Measurements from ENCODE around the gene ZNF821. TPM values are rescaled to one million over a fixed set of nuclear protein-coding genes. Genes with fewer than 3 reads are reported as not detected.

ZNF821 gene
- 10 to 100 TPM in 2 of 4 donors, 1 to 10 TPM in 2; 7.4 to 17.6 (median 12.1) TPM for total RNA-seq

GRCh38 chr16:71883849-71884638 lies at the start of gene ZNF821:
Gene ZNF821, minus strand, starts transcription at chr16:71884182. Its CDS starts 4,236 bp downstream, at chr16:71879946.
- no peaks in the 10 kb centered on the region for H3K27me3 ChIP-seq
- H3K27ac ChIP-seq, result peak within 1 kb of the TSS; percentile 90
- under 1% methylated on average over 25 of the region's 85 CpGs for WGBS
- no peak for TF ChIP-seq EP300 (IDR thresholded peaks at IDR 0.05)
- no peak for TF ChIP-seq POLR2AphosphoS5 (IDR thresholded peaks at IDR 0.05)
- TF ChIP-seq, protein P1, sequence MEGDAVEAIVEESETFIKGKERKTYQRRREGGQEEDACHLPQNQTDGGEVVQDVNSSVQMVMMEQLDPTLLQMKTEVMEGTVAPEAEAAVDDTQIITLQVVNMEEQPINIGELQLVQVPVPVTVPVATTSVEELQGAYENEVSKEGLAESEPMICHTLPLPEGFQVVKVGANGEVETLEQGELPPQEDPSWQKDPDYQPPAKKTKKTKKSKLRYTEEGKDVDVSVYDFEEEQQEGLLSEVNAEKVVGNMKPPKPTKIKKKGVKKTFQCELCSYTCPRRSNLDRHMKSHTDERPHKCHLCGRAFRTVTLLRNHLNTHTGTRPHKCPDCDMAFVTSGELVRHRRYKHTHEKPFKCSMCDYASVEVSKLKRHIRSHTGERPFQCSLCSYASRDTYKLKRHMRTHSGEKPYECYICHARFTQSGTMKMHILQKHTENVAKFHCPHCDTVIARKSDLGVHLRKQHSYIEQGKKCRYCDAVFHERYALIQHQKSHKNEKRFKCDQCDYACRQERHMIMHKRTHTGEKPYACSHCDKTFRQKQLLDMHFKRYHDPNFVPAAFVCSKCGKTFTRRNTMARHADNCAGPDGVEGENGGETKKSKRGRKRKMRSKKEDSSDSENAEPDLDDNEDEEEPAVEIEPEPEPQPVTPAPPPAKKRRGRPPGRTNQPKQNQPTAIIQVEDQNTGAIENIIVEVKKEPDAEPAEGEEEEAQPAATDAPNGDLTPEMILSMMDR (IDR thresholded peaks at IDR 0.05), result no peak
- TF ChIP-seq POLR2A (IDR thresholded peaks at IDR 0.05), result no peak
- peak within 1 kb of the TSS; percentile 97 for H3K4me3 ChIP-seq
- H3K36me3 ChIP-seq, result peaks cover 16% of the 10 kb centered on the region
- H3K4me1 ChIP-seq, result peaks cover 23% of the 10 kb centered on the region
- H3K9me3 ChIP-seq, result no peaks in the 10 kb centered on the region
- DNase-seq (ENCODE audit: low spot score in 2 of 2), result peak in 1 of 2 donors; percentile 88

DNA sequence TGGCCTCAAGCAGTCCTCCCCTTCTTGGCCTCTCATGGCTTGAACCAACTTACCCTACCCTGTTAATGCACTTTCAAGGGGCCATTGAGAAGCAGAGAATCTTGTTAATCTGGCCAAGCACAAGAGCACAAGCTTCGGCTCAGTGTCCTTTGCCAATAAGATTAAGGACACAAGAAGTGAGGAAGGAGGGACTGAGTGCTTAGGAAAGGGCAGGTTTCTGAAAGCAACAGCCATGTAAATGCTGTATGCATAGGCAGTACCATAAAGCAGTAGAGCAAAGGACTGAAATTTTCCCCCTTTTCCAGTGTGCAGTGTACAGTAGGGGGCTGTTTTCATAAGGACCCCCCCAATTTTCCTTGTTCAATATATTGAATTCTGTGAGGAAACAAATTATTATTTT lies 49.0 kb upstream of the ZNF821 start:
- peaks cover 41% of the 10 kb centered on the region for H3K36me3 ChIP-seq
- WGBS, result 75% methylated on average over 1 of the region's 1 CpG
- no peaks in the 10 kb centered on the region for H3K27me3 ChIP-seq
- TF ChIP-seq, protein P1 (IDR thresholded peaks at IDR 0.05), result no peak
- TF ChIP-seq POLR2A (IDR thresholded peaks at IDR 0.05) (no peak), EP300 (IDR thresholded peaks at IDR 0.05) (no peak), POLR2AphosphoS5 (IDR thresholded peaks at IDR 0.05) (no peak)
- H3K4me3 ChIP-seq, result no peak overlapping the region
- H3K4me1 ChIP-seq, result peaks cover 15% of the 10 kb centered on the region
- no peaks in the 10 kb centered on the region for H3K9me3 ChIP-seq
- H3K27ac ChIP-seq, result no peak overlapping the region
- no peak for DNase-seq (ENCODE audit: low spot score in 2 of 2)

GRCh38 chr16:71931599-71931998 lies 47.6 kb upstream of the ZNF821 start:
- H3K36me3 ChIP-seq, result peaks cover 50% of the 10 kb centered on the region
- TF ChIP-seq POLR2AphosphoS5 (IDR thresholded peaks at IDR 0.05) (no peak), POLR2A (IDR thresholded peaks at IDR 0.05) (no peak), EP300 (IDR thresholded peaks at IDR 0.05) (no peak)
- TF ChIP-seq, protein P1 (IDR thresholded peaks at IDR 0.05), result no peak
- H3K27ac ChIP-seq, result no peak overlapping the region
- H3K27me3 ChIP-seq, result no peaks in the 10 kb centered on the region
- no peaks in the 10 kb centered on the region for H3K9me3 ChIP-seq
- H3K4me1 ChIP-seq, result peaks cover 30% of the 10 kb centered on the region
- no peak overlapping the region for H3K4me3 ChIP-seq
- WGBS, result 83% methylated on average over 6 of the region's 6 CpGs
- DNase-seq (ENCODE audit: low spot score in 2 of 2), result no peak

- peaks cover 56% of the 10 kb centered on the region for H3K36me3 ChIP-seq
- H3K27me3 ChIP-seq, result no peaks in the 10 kb centered on the region
- H3K4me3 ChIP-seq, result no peak overlapping the region
- DNase-seq (ENCODE audit: low spot score in 2 of 2), result no peak
- no peak overlapping the region for H3K27ac ChIP-seq
- no peaks in the 10 kb centered on the region for H3K9me3 ChIP-seq
- H3K4me1 ChIP-seq, result peaks cover 30% of the 10 kb centered on the region
- 91% methylated on average over 2 of the region's 2 CpGs for WGBS
- no peak for TF ChIP-seq EP300 (IDR thresholded peaks at IDR 0.05)
- TF ChIP-seq, protein P1 (IDR thresholded peaks at IDR 0.05), result no peak
- TF ChIP-seq POLR2A (IDR thresholded peaks at IDR 0.05), result no peak
- TF ChIP-seq POLR2AphosphoS5 (IDR thresholded peaks at IDR 0.05), result no peak
These were observed 47.0 kb upstream of the ZNF821 start for GRCh38 chr16:71931001-71931400.

GRCh38 chr16:71930013-71930563 lies 46.1 kb upstream of the ZNF821 start:
- H3K4me3 ChIP-seq, result no peak overlapping the region
- no peaks in the 10 kb centered on the region for H3K27me3 ChIP-seq
- H3K4me1 ChIP-seq, result peaks cover 30% of the 10 kb centered on the region
- TF ChIP-seq, protein P1 (IDR thresholded peaks at IDR 0.05), result no peak
- TF ChIP-seq POLR2AphosphoS5 (IDR thresholded peaks at IDR 0.05) (no peak), POLR2A (IDR thresholded peaks at IDR 0.05) (no peak), EP300 (IDR thresholded peaks at IDR 0.05) (no peak)
- 86% methylated on average over 5 of the region's 5 CpGs for WGBS
- no peaks in the 10 kb centered on the region for H3K9me3 ChIP-seq
- no peak for DNase-seq (ENCODE audit: low spot score in 2 of 2)
- peaks cover 57% of the 10 kb centered on the region for H3K36me3 ChIP-seq
- no peak overlapping the region for H3K27ac ChIP-seq

Data from suprapubic skin (tissue), 4 donors.